ENCODE measurements around the gene LAMA4.

LAMA4 gene

DNA sequence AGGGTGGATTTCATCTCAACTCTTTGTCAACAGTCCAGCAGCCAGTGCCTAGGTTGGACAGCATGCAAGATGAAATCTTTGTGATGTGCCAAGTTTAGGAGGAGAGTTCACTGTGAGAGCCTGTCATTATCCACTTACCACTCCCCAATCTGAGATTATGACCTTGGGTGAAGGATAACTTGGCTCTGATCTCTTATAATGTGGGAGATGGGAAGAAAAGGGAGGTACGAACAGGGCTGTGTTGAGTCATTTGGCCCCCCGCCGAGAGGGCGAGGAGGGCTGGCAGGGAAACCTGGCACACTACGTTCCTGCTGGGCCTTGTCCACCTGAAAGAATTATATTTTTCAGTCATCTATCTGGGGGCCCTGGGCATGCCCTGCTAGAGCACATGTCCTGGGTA lies 35.8 kb downstream of the LAMA4 start:
- H3K27me3 ChIP-seq (ENCODE audit: insufficient read depth, insufficient read length) = no peaks in the 10 kb centered on the region
- H3K9me3 ChIP-seq (ENCODE audit: insufficient read depth, low read length) = no peaks in the 10 kb centered on the region
- no peaks in the 10 kb centered on the region for H3K36me3 ChIP-seq (ENCODE audit: insufficient read depth, insufficient read length, low read length)
- H3K4me1 ChIP-seq (ENCODE audit: insufficient read depth, insufficient read length) = no peaks in the 10 kb centered on the region
- no peak for DNase-seq (ENCODE audit: low read depth, low spot score)
- H3K4me3 ChIP-seq (ENCODE audit: insufficient read length, low read depth) = no peak overlapping the region
- TF ChIP-seq SUZ12 (IDR thresholded peaks at IDR 0.05; ENCODE audit: extremely low read depth, insufficient read depth, insufficient read length) (no peak), ZNF274 (IDR thresholded peaks at IDR 0.05; ENCODE audit: low read depth, low read length) (no peak), YY1 (IDR thresholded peaks at IDR 0.05; ENCODE audit: insufficient read depth, insufficient read length) (no peak)
- no peak overlapping the region for H3K9ac ChIP-seq (ENCODE audit: insufficient read length, low read depth)

GRCh38 chr6:112216662-112217551 lies 37.5 kb downstream of the LAMA4 start:
- H3K27me3 ChIP-seq (ENCODE audit: insufficient read depth, insufficient read length) = no peaks in the 10 kb centered on the region
- H3K9ac ChIP-seq (ENCODE audit: insufficient read length, low read depth) = no peak overlapping the region
- no peaks in the 10 kb centered on the region for H3K4me1 ChIP-seq (ENCODE audit: insufficient read depth, insufficient read length)
- TF ChIP-seq YY1 (IDR thresholded peaks at IDR 0.05; ENCODE audit: insufficient read depth, insufficient read length) (no peak), SUZ12 (IDR thresholded peaks at IDR 0.05; ENCODE audit: extremely low read depth, insufficient read depth, insufficient read length) (no peak), ZNF274 (IDR thresholded peaks at IDR 0.05; ENCODE audit: low read depth, low read length) (no peak)
- H3K4me3 ChIP-seq (ENCODE audit: insufficient read length, low read depth) = no peak overlapping the region
- DNase-seq (ENCODE audit: low read depth, low spot score) = no peak
- no peaks in the 10 kb centered on the region for H3K9me3 ChIP-seq (ENCODE audit: insufficient read depth, low read length)
- H3K36me3 ChIP-seq (ENCODE audit: insufficient read depth, insufficient read length, low read length) = no peaks in the 10 kb centered on the region

DNA sequence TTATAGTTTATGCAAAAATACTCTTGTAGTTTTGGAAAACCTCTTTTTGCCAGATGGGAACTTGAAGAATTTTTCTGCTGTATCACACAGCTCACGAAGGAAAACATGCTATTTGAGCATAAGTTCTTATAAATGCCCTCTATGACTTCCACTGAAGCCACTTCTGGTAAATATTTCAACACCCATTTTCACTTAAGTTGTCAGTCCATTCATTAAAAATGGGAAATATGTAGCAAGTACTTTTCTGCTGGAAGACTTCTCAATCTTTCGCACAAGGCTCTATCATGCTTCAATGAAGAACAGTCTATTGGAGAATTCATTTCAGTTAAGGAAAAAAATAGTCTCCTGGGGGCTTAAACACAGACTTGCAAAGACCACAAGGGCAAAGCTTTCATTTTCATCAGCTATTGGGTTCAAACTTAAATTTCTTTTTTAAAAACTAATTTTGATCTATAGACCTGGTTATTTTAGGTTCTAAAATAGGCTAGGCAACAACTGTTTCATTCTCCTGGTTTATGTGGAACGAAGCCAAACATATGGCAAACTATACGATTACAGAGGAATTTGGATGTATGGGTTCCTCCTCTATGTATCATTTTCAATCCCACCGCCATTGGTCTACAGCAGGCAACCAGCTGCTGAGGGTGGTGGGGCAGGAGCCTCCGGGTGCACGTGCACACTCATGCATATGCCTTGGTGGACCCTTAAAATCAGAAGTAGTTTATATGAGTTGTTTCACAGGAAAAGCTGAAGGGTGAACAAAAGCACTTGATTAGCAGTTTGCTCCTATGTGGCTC lies 38.7 kb downstream of the LAMA4 start:
- DNase-seq (ENCODE audit: low read depth, low spot score) = no peak
- no peaks in the 10 kb centered on the region for H3K9me3 ChIP-seq (ENCODE audit: insufficient read depth, low read length)
- no peak overlapping the region for H3K4me3 ChIP-seq (ENCODE audit: insufficient read length, low read depth)
- no peaks in the 10 kb centered on the region for H3K27me3 ChIP-seq (ENCODE audit: insufficient read depth, insufficient read length)
- no peak overlapping the region for H3K9ac ChIP-seq (ENCODE audit: insufficient read length, low read depth)
- TF ChIP-seq SUZ12 (IDR thresholded peaks at IDR 0.05; ENCODE audit: extremely low read depth, insufficient read depth, insufficient read length) (no peak), YY1 (IDR thresholded peaks at IDR 0.05; ENCODE audit: insufficient read depth, insufficient read length) (no peak), ZNF274 (IDR thresholded peaks at IDR 0.05; ENCODE audit: low read depth, low read length) (no peak)
- no peaks in the 10 kb centered on the region for H3K4me1 ChIP-seq (ENCODE audit: insufficient read depth, insufficient read length)
- H3K36me3 ChIP-seq (ENCODE audit: insufficient read depth, insufficient read length, low read length) = no peaks in the 10 kb centered on the region

GRCh38 chr6:112214739-112215269 lies 39.6 kb downstream of the LAMA4 start:
- no peak for DNase-seq (ENCODE audit: low read depth, low spot score)
- Histone ChIP-seq H3K9ac (ENCODE audit: insufficient read length, low read depth) (no peak overlapping the region), H3K9me3 (ENCODE audit: insufficient read depth, low read length) (no peaks in the 10 kb centered on the region; the same call in 1 of the 2 replicates), H3K36me3 (ENCODE audit: insufficient read depth, insufficient read length, low read length) (no peaks in the 10 kb centered on the region), H3K4me3 (ENCODE audit: insufficient read length, low read depth) (no peak overlapping the region), H3K4me1 (ENCODE audit: insufficient read depth, insufficient read length) (no peaks in the 10 kb centered on the region), H3K27me3 (ENCODE audit: insufficient read depth, insufficient read length) (no peaks in the 10 kb centered on the region)
- TF ChIP-seq SUZ12 (IDR thresholded peaks at IDR 0.05; ENCODE audit: extremely low read depth, insufficient read depth, insufficient read length) = no peak
- no peak for TF ChIP-seq YY1 (IDR thresholded peaks at IDR 0.05; ENCODE audit: insufficient read depth, insufficient read length)
- TF ChIP-seq ZNF274 (IDR thresholded peaks at IDR 0.05; ENCODE audit: low read depth, low read length) = no peak

- Histone ChIP-seq H3K4me1 (ENCODE audit: insufficient read depth, insufficient read length) (no peaks in the 10 kb centered on the region), H3K4me3 (ENCODE audit: insufficient read length, low read depth) (no peak overlapping the region), H3K9ac (ENCODE audit: insufficient read length, low read depth) (no peak overlapping the region), H3K36me3 (ENCODE audit: insufficient read depth, insufficient read length, low read length) (no peaks in the 10 kb centered on the region), H3K9me3 (ENCODE audit: insufficient read depth, low read length) (no peaks in the 10 kb centered on the region; the same call in 1 of the 2 replicates), H3K27me3 (ENCODE audit: insufficient read depth, insufficient read length) (no peaks in the 10 kb centered on the region)
- TF ChIP-seq SUZ12 (IDR thresholded peaks at IDR 0.05; ENCODE audit: extremely low read depth, insufficient read depth, insufficient read length) = no peak
- TF ChIP-seq YY1 (IDR thresholded peaks at IDR 0.05; ENCODE audit: insufficient read depth, insufficient read length) = no peak
- TF ChIP-seq ZNF274 (IDR thresholded peaks at IDR 0.05; ENCODE audit: low read depth, low read length) = no peak
- no peak for DNase-seq (ENCODE audit: low read depth, low spot score)
Measured at GRCh38 chr6:112210852-112211251, 43.5 kb downstream of the LAMA4 start.

- Histone ChIP-seq H3K4me1 (ENCODE audit: insufficient read depth, insufficient read length) (no peaks in the 10 kb centered on the region), H3K9me3 (ENCODE audit: insufficient read depth, low read length) (peaks cover 8% of the 10 kb centered on the region), H3K9ac (ENCODE audit: insufficient read length, low read depth) (no peak overlapping the region), H3K27me3 (ENCODE audit: insufficient read depth, insufficient read length) (no peaks in the 10 kb centered on the region), H3K36me3 (ENCODE audit: insufficient read depth, insufficient read length, low read length) (no peaks in the 10 kb centered on the region), H3K4me3 (ENCODE audit: insufficient read length, low read depth) (no peak overlapping the region)
- TF ChIP-seq ZNF274 (IDR thresholded peaks at IDR 0.05; ENCODE audit: low read depth, low read length) = no peak
- DNase-seq (ENCODE audit: low read depth, low spot score) = no peak
Measured at GRCh38 chr6:112209131-112209530, 45.2 kb downstream of the LAMA4 start.

DNA sequence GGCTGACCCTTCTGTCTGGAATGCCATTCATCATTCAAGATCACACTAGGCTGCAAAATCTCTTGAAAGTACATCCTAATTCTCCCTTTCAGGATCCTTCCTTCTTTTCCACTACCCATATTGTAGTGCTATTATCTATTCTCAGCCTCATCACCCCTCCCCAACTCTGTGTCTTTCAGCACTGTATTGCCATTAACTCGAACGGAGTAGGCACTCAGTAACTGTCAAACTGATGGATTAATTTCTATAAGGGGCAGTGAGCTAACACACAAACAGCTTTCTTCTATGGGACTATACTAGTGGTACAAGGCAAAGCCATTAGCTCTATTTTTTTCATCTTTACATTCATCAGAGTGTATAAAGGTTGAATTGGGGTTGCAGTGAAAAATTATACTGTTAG lies 46.6 kb downstream of the LAMA4 start:
- DNase-seq (ENCODE audit: low read depth, low spot score) = no peak
- peaks cover 8% of the 10 kb centered on the region for H3K9me3 ChIP-seq (ENCODE audit: insufficient read depth, low read length)
- TF ChIP-seq YY1 (IDR thresholded peaks at IDR 0.05; ENCODE audit: insufficient read depth, insufficient read length) (no peak), SUZ12 (IDR thresholded peaks at IDR 0.05; ENCODE audit: extremely low read depth, insufficient read depth, insufficient read length) (no peak), ZNF274 (IDR thresholded peaks at IDR 0.05; ENCODE audit: low read depth, low read length) (no peak)
- no peaks in the 10 kb centered on the region for H3K27me3 ChIP-seq (ENCODE audit: insufficient read depth, insufficient read length)
- no peaks in the 10 kb centered on the region for H3K36me3 ChIP-seq (ENCODE audit: insufficient read depth, insufficient read length, low read length)
- H3K4me3 ChIP-seq (ENCODE audit: insufficient read length, low read depth) = no peak overlapping the region
- H3K9ac ChIP-seq (ENCODE audit: insufficient read length, low read depth) = no peak overlapping the region
- no peaks in the 10 kb centered on the region for H3K4me1 ChIP-seq (ENCODE audit: insufficient read depth, insufficient read length)

All from NT2/D1 (cell line).